Measurements from ENCODE around the gene TPP2.

GRCh38 chr13:102566513-102566912 lies 30.3 kb upstream of the TPP2 start:
- TF ChIP-seq POLR2A (IDR thresholded peaks at IDR 0.05) = no peak
- no peak for TF ChIP-seq CTCF (IDR thresholded peaks at IDR 0.05)

All from esophagus squamous epithelium (tissue), 4 donors.